ENCODE measurements around the gene NCOR1.

DNA sequence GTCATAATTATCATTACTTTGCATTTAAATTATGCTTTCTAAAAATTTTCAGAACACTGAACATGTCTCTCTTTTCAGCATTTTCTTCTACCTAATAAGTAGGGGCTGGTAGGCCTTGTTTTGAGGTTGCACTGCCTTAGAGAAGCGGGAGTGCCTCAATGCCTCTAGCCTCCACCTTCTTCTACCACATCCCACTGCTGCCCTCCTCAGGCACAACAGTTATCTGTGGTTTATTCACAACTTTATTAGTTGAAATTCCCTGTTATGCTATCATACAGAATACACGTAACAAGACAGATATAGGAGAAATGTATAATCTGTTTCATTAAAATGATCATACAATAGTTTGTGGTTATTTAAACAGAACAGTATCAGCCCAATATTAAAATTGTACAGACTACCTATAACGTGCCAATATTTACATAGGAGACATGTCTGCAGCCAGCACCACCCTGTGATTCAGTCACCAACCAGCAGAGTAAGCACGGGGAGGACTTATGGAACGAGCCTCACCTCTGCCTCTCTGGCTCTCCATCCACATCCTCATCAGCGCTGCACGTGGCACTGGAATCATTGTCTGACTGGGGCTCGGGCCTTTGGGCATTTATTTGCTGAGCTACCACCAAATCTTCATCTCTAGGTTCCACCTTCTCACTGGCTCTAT is 114.5 kb downstream of the NCOR1 start:
- no peak for TF ChIP-seq POLR2AphosphoS5 (IDR thresholded peaks at IDR 0.05; ENCODE audit: low read depth)
- TF ChIP-seq, protein P1, sequence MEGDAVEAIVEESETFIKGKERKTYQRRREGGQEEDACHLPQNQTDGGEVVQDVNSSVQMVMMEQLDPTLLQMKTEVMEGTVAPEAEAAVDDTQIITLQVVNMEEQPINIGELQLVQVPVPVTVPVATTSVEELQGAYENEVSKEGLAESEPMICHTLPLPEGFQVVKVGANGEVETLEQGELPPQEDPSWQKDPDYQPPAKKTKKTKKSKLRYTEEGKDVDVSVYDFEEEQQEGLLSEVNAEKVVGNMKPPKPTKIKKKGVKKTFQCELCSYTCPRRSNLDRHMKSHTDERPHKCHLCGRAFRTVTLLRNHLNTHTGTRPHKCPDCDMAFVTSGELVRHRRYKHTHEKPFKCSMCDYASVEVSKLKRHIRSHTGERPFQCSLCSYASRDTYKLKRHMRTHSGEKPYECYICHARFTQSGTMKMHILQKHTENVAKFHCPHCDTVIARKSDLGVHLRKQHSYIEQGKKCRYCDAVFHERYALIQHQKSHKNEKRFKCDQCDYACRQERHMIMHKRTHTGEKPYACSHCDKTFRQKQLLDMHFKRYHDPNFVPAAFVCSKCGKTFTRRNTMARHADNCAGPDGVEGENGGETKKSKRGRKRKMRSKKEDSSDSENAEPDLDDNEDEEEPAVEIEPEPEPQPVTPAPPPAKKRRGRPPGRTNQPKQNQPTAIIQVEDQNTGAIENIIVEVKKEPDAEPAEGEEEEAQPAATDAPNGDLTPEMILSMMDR (conservative IDR thresholded peaks at IDR 0.05; ENCODE audit: low read depth in 2 of 2), result no peak

Data from GM23338 (cell line).